IMR-90 (cell line): ENCODE measurements around the gene CFHR1. TPM values are rescaled to one million over a fixed set of nuclear protein-coding genes. Genes with fewer than 3 reads are reported as not detected.
"Not testable (repeated sequence)": the region's sequence is repeated elsewhere in the genome, so short reads cannot be mapped to it uniquely, and the experiment has no call there.

Experiments
- ATAC-seq: fragments of 200-7000 bp; cut with Tn5 transposase; 2 replicates; pipeline ENCODE4 v1.9.1; 2020; ENCODE audit warnings: low read depth, mild to moderate bottlenecking, moderate library complexity
- BruUV-seq: library from RNA; stranded (reverse); fragments of 400-500 nt; replicated peaks from 2 replicates; lab custom pipeline; 2021; lab: Mats Ljungman, UMichigan
- CTCF ChIA-PET: fragments of 300-600 bp; formaldehyde crosslinking; extraction: SDS; loops from one replicate; lab custom pipeline; 2021; ENCODE audit warnings: antibody characterized with exemption; lab: Yijun Ruan, JAX
- POLR2A ChIA-PET: fragments of 300-600 bp; sonication (Branson Sonifier 250); formaldehyde crosslinking; loops from one replicate; lab custom pipeline; 2022; ENCODE audit warnings: antibody characterized with exemption; ENCODE audit not compliant: unreplicated experiment; lab: Charles Lee
- DNase-seq: peaks from one replicate; pipeline ENCODE4 v3.0.0; 2013
- H2AFZ ChIP-seq: replicated peaks from 2 replicates; pipeline ENCODE3; 2013; ENCODE audit warnings: low read length, mild to moderate bottlenecking; ENCODE audit not compliant: poor library complexity
- H2AK5ac ChIP-seq: 2 replicates; pipeline ENCODE4 v1.6.1; 2013; ENCODE audit warnings: low read depth, low read length, inconsistent platforms
- H2AK9ac ChIP-seq: replicated peaks from 2 replicates; pipeline ENCODE3; 2013; ENCODE audit warnings: mild to moderate bottlenecking, low read depth, low read length, moderate library complexity; ENCODE audit not compliant: poor library complexity
- H2BK120ac ChIP-seq: 2 replicates; pipeline ENCODE4 v1.6.1; 2013; ENCODE audit warnings: low read depth, low read length, inconsistent platforms
- H2BK15ac ChIP-seq: 3 replicates; pipeline ENCODE4 v1.6.1; 2013; ENCODE audit warnings: low read depth, low read length, inconsistent platforms
- H2BK20ac ChIP-seq: 2 replicates; pipeline ENCODE4 v1.6.1; 2013; ENCODE audit warnings: low read depth, mild to moderate bottlenecking, inconsistent platforms, low read length, moderate library complexity
- H2BK5ac ChIP-seq: 2 replicates; pipeline ENCODE4 v1.6.1; 2013; ENCODE audit warnings: mild to moderate bottlenecking, low read depth, low read length, inconsistent platforms; ENCODE audit not compliant: poor library complexity, severe bottlenecking
- H3K14ac ChIP-seq: replicated peaks from 2 replicates; pipeline ENCODE4 v1.6.1; 2013; ENCODE audit warnings: low read depth, low read length, inconsistent platforms
- H3K18ac ChIP-seq: 2 replicates; pipeline ENCODE4 v1.6.1; 2013; ENCODE audit warnings: low read depth, low read length, control low read depth
- H3K23ac ChIP-seq: 2 replicates; pipeline ENCODE4 v1.6.1; 2013; ENCODE audit warnings: low read depth, low read length, inconsistent platforms
- H3K27ac ChIP-seq: 2 replicates; pipeline ENCODE4 v1.5.1; 2013; ENCODE audit warnings: mild to moderate bottlenecking, control low read depth, low read length; ENCODE audit not compliant: insufficient read depth
- H3K27me3 ChIP-seq: 2 replicates; pipeline ENCODE4 v1.6.1; 2013; ENCODE audit warnings: low read length; ENCODE audit not compliant: control insufficient read depth, insufficient read depth
- H3K36me3 ChIP-seq: 2 replicates; pipeline ENCODE4 v1.6.1; 2013; ENCODE audit warnings: low read length, mixed read lengths; ENCODE audit not compliant: control insufficient read depth, insufficient read depth
- H3K4ac ChIP-seq: 2 replicates; pipeline ENCODE4 v1.6.1; 2013; ENCODE audit warnings: low read depth, low read length, inconsistent platforms
- H3K4me1 ChIP-seq: 2 replicates; pipeline ENCODE4 v1.6.1; 2013; ENCODE audit warnings: low read length, mixed read lengths; ENCODE audit not compliant: control insufficient read depth, insufficient read depth
- H3K4me2 ChIP-seq: 2 replicates; pipeline ENCODE4 v1.6.1; 2013; ENCODE audit warnings: low read depth, mild to moderate bottlenecking, control low read depth, low read length, moderate library complexity
- H3K4me3 ChIP-seq: 2 replicates; pipeline ENCODE4 v1.5.1; 2013; ENCODE audit warnings: low read depth, mild to moderate bottlenecking, control low read depth, low read length, moderate library complexity; ENCODE audit not compliant: insufficient read depth
- H3K56ac ChIP-seq: 2 replicates; pipeline ENCODE4 v1.6.1; 2013; ENCODE audit warnings: low read length, inconsistent platforms; ENCODE audit not compliant: insufficient read depth; ENCODE audit errors: extremely low read depth
- H3K79me1 ChIP-seq, 2 experiments: 2 replicates each; pipeline ENCODE4 v1.6.1; 2013; ENCODE audit warnings: low read length in 2 of 2, inconsistent platforms in 1 of 2, low read depth in 1 of 2
- H3K9ac ChIP-seq: 2 replicates; pipeline ENCODE4 v1.6.1; 2013; ENCODE audit warnings: low read depth, low read length, control low read depth
- H3K9me1 ChIP-seq: 2 replicates; pipeline ENCODE4 v1.6.1; 2013; ENCODE audit warnings: low read length, inconsistent platforms; ENCODE audit not compliant: insufficient read depth
- H3K9me3 ChIP-seq: 2 replicates; pipeline ENCODE4 v1.6.1; 2013; ENCODE audit warnings: low read length; ENCODE audit not compliant: control insufficient read depth, insufficient read depth
- H4K20me1 ChIP-seq: 2 replicates; pipeline ENCODE4 v1.6.1; 2013; ENCODE audit warnings: low read length, inconsistent platforms; ENCODE audit not compliant: insufficient read depth
- H4K5ac ChIP-seq: 2 replicates; pipeline ENCODE4 v1.6.1; 2013; ENCODE audit warnings: mild to moderate bottlenecking, low read depth, low read length, control low read depth
- H4K8ac ChIP-seq, 2 experiments: 2 replicates each; pipeline ENCODE4 v1.6.1; 2013; ENCODE audit warnings: low read depth in 2 of 2, low read length in 2 of 2, control low read depth in 1 of 2, inconsistent platforms in 1 of 2
- H4K91ac ChIP-seq: 2 replicates; pipeline ENCODE4 v1.6.1; 2013; ENCODE audit warnings: low read depth, low read length, inconsistent platforms; ENCODE audit not compliant: insufficient read depth
- WGBS, 2 experiments: methylation state at CpG; one replicate each; pipeline versions ENCODE4 v1.1.5 to v1.1.7; 2013; ENCODE audit warnings: missing lambda C conversion rate in 2 of 2; ENCODE audit not compliant: insufficient read length in 1 of 2; ENCODE audit errors: extremely low coverage in 2 of 2; 5-methylcytosine and 5-hydroxymethylcytosine counted together
- dilution Hi-C: fragments of 300-500 bp; cut with HindIII; formaldehyde crosslinking; loops from one replicate; pipeline ENCODE4 v1.14.3; 2018; ENCODE audit warnings: low sequenced_read_pairs; ENCODE audit not compliant: unreplicated experiment
- in situ Hi-C: fragments of 300-500 bp; cut with MboI; formaldehyde crosslinking; loops from 3 replicates; pipeline ENCODE4 v1.14.3; 2019; ENCODE audit warnings: low sequenced_read_pairs, inconsistent platforms, mixed read lengths
- intact Hi-C: fragments of 100-400 bp; cut with micrococcal nuclease; formaldehyde crosslinking; loops from 2 replicates; pipeline ENCODE4 v1.10.0; 2022
- polyA plus RNA-seq, 3 experiments: library from polyadenylated mRNA; depleted of rRNA; stranded (reverse); fragments of >200 nt; gene quantifications; 2 replicates each; pipeline ENCODE4 v1.2.3, GENCODE V29; 2012; ENCODE audit warnings: low replicate concordance in 1 of 3
- total RNA-seq: library from RNA; depleted of rRNA; stranded (reverse); fragments of >200 nt; gene quantifications from 2 replicates; pipeline ENCODE4 v1.2.3, GENCODE V29; 2012

CFHR1 gene
- total and polyA plus RNA-seq, 2 of the 4 experiments (the other 2 are of a cell fraction), result not detected

DNA sequence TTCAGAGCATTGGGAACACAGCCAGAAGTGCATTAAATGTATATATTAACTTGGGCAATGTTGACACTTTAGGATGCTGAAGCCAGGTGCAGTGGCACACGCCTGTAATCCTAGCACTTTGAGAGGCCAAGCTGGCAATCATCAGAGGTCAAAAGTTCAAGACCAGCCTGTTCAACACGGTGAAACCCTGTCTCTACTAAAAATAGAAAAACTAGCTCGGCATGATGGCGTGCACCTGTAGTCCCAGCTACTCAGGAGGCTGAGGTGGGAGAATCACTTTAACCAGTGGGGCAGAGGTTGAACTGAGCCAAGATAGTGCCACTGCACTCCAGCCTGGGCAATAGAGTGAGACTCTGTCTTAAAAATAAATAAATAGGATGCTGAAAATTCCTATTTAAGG lies 25.4 kb upstream of the CFHR1 start:
- H2BK15ac ChIP-seq, H3K79me1 ChIP-seq, H3K56ac ChIP-seq, H3K27ac ChIP-seq, BruUV-seq, H3K4ac ChIP-seq, H2AFZ ChIP-seq, H3K9me3 ChIP-seq, H2BK120ac ChIP-seq, POLR2A ChIA-PET, H3K4me3 ChIP-seq, H2AK9ac ChIP-seq, H2AK5ac ChIP-seq, H2BK20ac ChIP-seq, H4K91ac ChIP-seq, CTCF ChIA-PET, H4K20me1 ChIP-seq, H4K8ac ChIP-seq, dilution Hi-C loops, H3K9ac ChIP-seq, H3K14ac ChIP-seq, H3K36me3 ChIP-seq, H3K4me2 ChIP-seq, DNase-seq, H4K5ac ChIP-seq, H3K27me3 ChIP-seq, H3K23ac ChIP-seq, H3K4me1 ChIP-seq, H3K9me1 ChIP-seq, ATAC-seq, intact Hi-C loops, H3K18ac ChIP-seq, H2BK5ac ChIP-seq, in situ Hi-C loops: not testable (repeated sequence)
- no CpG with 5 or more reads among the region's 4 CpGs for whole genome bisulfite sequencing, 2 experiments
